OCI-LY1 (cell line): ENCODE data around the gene RPS6KA2.

Experiments
- H2AFZ ChIP-seq: fragments of 200-600 bp; sonication (generic), shearing (Covaris generic); 2 replicates; pipeline ENCODE4 v1.6.0; 2014; ENCODE audit warnings: antibody characterized with exemption, mild to moderate bottlenecking, low read length
- H3F3A ChIP-seq: fragments of 200-600 bp; sonication (generic), shearing (Covaris generic); 2 replicates; pipeline ENCODE4 v1.6.0; 2014; ENCODE audit warnings: mild to moderate bottlenecking, antibody characterized with exemption, low read length, moderate library complexity; ENCODE audit not compliant: insufficient read depth
- H3K27ac ChIP-seq: fragments of 200-600 bp; sonication (generic); 2 replicates; pipeline ENCODE4 v1.5.1; 2014; ENCODE audit warnings: low read length, mixed run types, mild to moderate bottlenecking, low read depth; ENCODE audit not compliant: poor library complexity, severe bottlenecking
- H3K27me3 ChIP-seq: fragments of 200-600 bp; sonication (generic); 2 replicates; pipeline ENCODE4 v1.6.0; 2014; ENCODE audit warnings: antibody characterized with exemption, mild to moderate bottlenecking, low read length, moderate library complexity; ENCODE audit not compliant: insufficient read depth
- H3K36me3 ChIP-seq: fragments of 200-600 bp; sonication (generic); 2 replicates; pipeline ENCODE4 v1.6.1; 2014; ENCODE audit warnings: mild to moderate bottlenecking, antibody characterized with exemption, low read length, moderate library complexity, mixed read lengths; ENCODE audit not compliant: insufficient read depth
- H3K4me1 ChIP-seq: fragments of 200-600 bp; sonication (generic); 2 replicates; pipeline ENCODE4 v1.5.1; 2014; ENCODE audit warnings: mild to moderate bottlenecking, low read length, moderate library complexity; ENCODE audit not compliant: insufficient read depth, severe bottlenecking
- H3K4me2 ChIP-seq: fragments of 200-600 bp; sonication (generic), shearing (Covaris generic); 2 replicates; pipeline ENCODE4 v1.6.1; 2014; ENCODE audit warnings: low read length
- H3K4me3 ChIP-seq: fragments of 200-600 bp; sonication (generic); 2 replicates; pipeline ENCODE4 v1.5.1; 2014; ENCODE audit warnings: low read length, low read depth, mild to moderate bottlenecking, mixed read lengths; ENCODE audit not compliant: poor library complexity, severe bottlenecking
- H3K79me2 ChIP-seq: fragments of 200-600 bp; shearing (Covaris generic); 2 replicates; pipeline ENCODE4 v1.6.1; 2016; ENCODE audit warnings: mixed run types, low read length, mixed read lengths; ENCODE audit not compliant: insufficient read depth
- H3K9ac ChIP-seq: fragments of 200-600 bp; sonication (generic), shearing (Covaris generic); 2 replicates; pipeline ENCODE4 v1.6.1; 2014; ENCODE audit warnings: mild to moderate bottlenecking, low read length, mixed read lengths
- H3K9me2 ChIP-seq: fragments of 200-600 bp; sonication (generic), shearing (Covaris generic); 2 replicates; pipeline ENCODE4 v1.6.1; 2014; ENCODE audit warnings: low read depth, mild to moderate bottlenecking, low read length, mixed read lengths
- H3K9me3 ChIP-seq: fragments of 200-600 bp; shearing (Covaris generic); 2 replicates; pipeline ENCODE4 v1.6.1; 2014; ENCODE audit warnings: low read length, mixed read lengths
- H4K20me1 ChIP-seq: fragments of 200-600 bp; sonication (generic), shearing (Covaris generic); 2 replicates; pipeline ENCODE4 v1.6.0; 2016; ENCODE audit warnings: mild to moderate bottlenecking, low read length; ENCODE audit not compliant: insufficient read depth
- EZH2 ChIP-seq: fragments of 200-600 bp; sonication (generic), shearing (Covaris generic); IDR thresholded peaks from 2 replicates; pipeline ENCODE4 v1.8.0; 2017; ENCODE audit warnings: borderline replicate concordance, mixed run types, mild to moderate bottlenecking, antibody characterized with exemption, low read length, moderate library complexity, mixed read lengths
- TF ChIP-seq, protein P1 (sequence below): fragments of 200-600 bp; sonication (generic), shearing (Covaris generic); IDR thresholded peaks from 2 replicates; pipeline ENCODE4 v1.5.1; 2017; ENCODE audit warnings: mild to moderate bottlenecking, antibody characterized with exemption, low read length, moderate library complexity, mixed read lengths

Gene RPS6KA2

DNA sequence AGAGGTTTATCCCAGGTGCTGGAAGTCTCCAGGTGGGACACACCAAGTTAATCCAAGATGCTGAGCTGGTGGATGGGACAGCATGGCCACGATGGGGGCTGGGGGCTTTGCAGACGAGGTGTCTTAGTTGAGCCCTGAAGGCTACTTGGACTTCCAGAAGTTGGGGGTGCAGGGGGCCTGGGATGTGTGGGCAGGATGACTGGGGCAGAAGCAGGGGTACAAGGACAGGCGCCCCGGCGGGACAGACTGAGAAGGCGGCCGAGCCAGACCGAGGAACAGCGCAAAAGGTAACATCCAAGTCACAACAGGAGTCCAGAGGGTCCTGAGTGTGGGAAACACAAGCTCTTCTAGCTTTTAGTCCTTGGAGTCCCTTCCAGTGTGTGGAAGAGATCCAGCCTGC, 64.3 kb downstream of the RPS6KA2 start:
- TF ChIP-seq, protein P1, sequence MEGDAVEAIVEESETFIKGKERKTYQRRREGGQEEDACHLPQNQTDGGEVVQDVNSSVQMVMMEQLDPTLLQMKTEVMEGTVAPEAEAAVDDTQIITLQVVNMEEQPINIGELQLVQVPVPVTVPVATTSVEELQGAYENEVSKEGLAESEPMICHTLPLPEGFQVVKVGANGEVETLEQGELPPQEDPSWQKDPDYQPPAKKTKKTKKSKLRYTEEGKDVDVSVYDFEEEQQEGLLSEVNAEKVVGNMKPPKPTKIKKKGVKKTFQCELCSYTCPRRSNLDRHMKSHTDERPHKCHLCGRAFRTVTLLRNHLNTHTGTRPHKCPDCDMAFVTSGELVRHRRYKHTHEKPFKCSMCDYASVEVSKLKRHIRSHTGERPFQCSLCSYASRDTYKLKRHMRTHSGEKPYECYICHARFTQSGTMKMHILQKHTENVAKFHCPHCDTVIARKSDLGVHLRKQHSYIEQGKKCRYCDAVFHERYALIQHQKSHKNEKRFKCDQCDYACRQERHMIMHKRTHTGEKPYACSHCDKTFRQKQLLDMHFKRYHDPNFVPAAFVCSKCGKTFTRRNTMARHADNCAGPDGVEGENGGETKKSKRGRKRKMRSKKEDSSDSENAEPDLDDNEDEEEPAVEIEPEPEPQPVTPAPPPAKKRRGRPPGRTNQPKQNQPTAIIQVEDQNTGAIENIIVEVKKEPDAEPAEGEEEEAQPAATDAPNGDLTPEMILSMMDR = no peak
- TF ChIP-seq EZH2 = no peak
- Histone ChIP-seq H3K79me2 (no peaks in the 10 kb centered on the region), H3K4me1 (no peaks in the 10 kb centered on the region), H3K36me3 (no peaks in the 10 kb centered on the region), H3K27ac (no peak overlapping the region), H3K4me2 (no peak overlapping the region), H3K4me3 (no peak overlapping the region), H4K20me1 (no peaks in the 10 kb centered on the region), H3F3A (no peaks in the 10 kb centered on the region), H3K27me3 (no peaks in the 10 kb centered on the region), H3K9me3 (no peaks in the 10 kb centered on the region), H3K9me2 (no peaks in the 10 kb centered on the region), H3K9ac (no peak overlapping the region), H2AFZ (no peak overlapping the region)

DNA sequence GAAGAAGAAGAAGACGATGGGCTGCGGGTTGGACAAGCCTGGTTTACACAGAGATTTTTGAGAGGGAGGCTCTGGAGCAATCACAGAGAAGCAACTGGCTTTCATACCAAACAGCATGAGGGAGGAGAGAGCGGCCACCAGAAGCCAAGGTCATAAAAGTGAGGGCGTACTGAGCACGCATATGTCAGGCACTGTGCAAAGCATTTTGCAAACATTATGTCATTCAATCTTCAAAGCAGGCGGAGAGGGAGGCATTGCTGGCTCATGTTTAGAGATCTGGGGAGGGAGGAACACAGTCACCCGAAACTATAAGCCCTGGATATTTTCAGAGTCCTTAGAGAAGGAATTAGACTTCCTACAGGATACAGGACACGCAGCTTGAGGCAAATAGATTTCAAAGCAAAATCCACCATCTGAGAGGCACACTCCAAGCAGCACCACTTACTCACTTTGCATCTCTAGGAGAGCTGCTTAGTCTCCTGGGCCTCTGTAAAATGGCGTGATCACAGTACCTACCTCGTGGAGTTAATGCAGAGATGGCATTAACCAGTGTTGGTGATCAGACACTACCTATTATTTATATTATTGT, 65.2 kb downstream of the RPS6KA2 start:
- Histone ChIP-seq H3F3A (no peaks in the 10 kb centered on the region), H3K9ac (no peak overlapping the region), H4K20me1 (no peaks in the 10 kb centered on the region), H3K27ac (no peak overlapping the region), H2AFZ (no peak overlapping the region), H3K4me1 (no peaks in the 10 kb centered on the region), H3K27me3 (no peaks in the 10 kb centered on the region), H3K79me2 (no peaks in the 10 kb centered on the region), H3K36me3 (no peaks in the 10 kb centered on the region), H3K9me3 (no peaks in the 10 kb centered on the region), H3K4me2 (no peak overlapping the region), H3K9me2 (no peaks in the 10 kb centered on the region), H3K4me3 (no peak overlapping the region)
- no peak for TF ChIP-seq EZH2
- TF ChIP-seq, protein P1 = no peak

DNA sequence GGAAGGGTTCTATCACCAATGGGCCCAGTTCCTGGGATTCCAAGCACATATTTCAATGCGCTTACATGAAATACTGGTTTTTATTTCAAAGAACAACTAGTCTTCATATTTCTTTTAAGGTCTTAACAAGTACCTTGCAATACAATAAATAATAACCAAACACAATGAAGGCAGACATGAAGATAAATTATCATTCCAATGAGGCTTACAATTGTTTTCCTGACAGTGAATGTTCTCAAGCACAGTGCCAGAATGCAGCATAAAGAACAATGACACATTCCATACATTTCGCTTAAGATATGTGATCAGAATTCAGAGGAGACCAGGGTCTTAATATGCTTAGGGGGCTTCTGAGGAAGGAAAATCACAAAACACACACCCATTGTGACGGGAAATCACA, 66.8 kb downstream of the RPS6KA2 start:
- Histone ChIP-seq H3K27me3 (no peaks in the 10 kb centered on the region), H4K20me1 (no peaks in the 10 kb centered on the region), H3F3A (no peaks in the 10 kb centered on the region), H3K36me3 (no peaks in the 10 kb centered on the region), H3K9me2 (no peaks in the 10 kb centered on the region), H3K79me2 (no peaks in the 10 kb centered on the region), H3K4me1 (no peaks in the 10 kb centered on the region), H3K9me3 (no peaks in the 10 kb centered on the region), H2AFZ (no peak overlapping the region), H3K27ac (no peak overlapping the region), H3K4me3 (no peak overlapping the region), H3K9ac (no peak overlapping the region), H3K4me2 (no peak overlapping the region)
- TF ChIP-seq EZH2 = no peak
- TF ChIP-seq, protein P1 = no peak
